HG03097 (cell line): Measurements from ENCODE around the gene RAB4B.
"Not testable (repeated sequence)": the region's sequence is repeated elsewhere in the genome, so short reads cannot be mapped to it uniquely, and the experiment has no call there.

Source experiments
- ATAC-seq: cut with Tn5 transposase; IDR thresholded peaks from one replicate; pipeline ENCODE4 v1.9.1; 2021; ENCODE audit not compliant: unreplicated experiment, low FRiP score

The RAB4B gene

DNA sequence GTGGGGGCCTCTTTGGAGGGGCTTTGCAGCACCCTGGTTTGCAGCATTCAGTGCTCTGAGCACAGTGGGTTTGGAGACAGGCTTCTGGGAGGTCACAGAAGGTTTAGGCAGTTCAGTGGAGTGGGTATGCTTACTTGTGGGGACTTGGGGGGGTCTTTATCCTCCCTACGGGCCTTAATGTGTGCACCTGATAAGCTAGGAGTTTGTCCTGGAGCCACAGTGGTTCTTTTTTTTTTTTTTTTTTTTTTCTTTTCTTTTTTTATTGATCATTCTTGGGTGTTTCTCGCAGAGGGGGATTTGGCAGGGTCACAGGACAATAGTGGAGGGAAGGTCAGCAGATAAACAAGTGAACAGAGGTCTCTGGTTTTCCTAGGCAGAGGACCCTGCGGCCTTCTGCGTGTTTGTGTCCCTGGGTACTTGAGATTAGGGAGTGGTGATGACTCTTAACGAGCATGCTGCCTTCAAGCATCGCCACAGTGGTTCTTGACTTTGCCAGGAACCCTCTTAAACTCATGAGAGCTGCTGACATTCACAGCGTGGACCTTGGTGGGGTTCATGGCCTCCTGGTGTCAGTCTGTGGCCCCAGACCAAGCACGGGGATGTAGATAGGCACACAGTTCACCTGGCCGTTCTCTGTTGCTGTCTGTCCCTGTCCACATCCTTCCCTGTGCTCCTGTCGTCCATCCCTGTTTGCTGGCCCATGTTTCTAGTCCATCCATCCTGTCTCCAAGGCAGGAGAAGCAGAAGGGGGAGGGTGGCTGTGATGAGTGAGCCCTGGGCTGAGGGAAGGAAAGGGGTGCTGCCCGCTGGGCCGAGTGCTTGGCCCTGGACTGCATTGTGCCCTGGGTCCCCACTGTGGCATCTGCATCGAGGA lies 23.6 kb downstream of the RAB4B start:
- ATAC-seq, result no peak

DNA sequence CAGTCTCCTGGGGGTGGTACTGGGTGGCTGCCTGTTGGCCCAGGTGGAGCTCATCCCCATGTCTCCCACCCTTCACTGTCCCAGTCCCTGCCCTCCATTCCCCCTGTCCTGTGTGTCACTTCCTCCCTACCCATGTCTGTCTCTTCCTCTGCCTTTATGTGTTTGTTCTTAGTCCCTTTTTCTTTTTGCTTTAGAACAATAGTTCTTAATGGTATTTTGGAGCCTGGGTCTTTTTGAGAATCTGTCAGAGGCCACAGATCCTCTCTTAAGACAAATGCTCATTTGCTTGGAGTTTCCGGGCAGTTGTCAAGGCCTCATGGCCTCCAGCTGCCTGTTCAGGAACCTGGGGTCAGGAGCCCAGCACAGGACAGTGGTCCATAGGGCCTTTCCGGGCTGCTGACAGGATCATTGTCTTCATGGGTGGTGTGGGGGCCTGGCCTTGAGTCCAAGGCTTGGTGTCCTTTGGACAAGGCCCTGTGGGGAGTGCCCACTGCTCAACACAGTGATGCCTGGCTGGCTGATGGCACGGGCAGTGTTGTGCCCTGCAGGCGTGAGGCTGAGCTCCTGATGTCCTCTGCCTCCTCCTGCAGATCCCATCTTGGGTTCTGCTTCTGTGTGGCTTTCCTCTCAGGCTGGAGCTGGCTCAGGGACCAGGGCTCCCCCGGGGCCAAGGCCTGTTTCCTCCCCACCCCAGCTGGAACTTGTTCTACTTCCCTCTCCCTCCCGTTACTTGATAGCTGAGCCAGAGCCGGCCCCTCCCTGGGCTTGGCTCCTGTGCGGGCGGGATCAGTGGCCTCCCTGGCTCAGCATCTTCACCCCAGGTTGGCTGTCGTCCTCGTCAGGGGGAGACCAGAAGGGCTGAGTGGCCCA lies 24.5 kb downstream of the RAB4B start:
- ATAC-seq, result no peak

DNA sequence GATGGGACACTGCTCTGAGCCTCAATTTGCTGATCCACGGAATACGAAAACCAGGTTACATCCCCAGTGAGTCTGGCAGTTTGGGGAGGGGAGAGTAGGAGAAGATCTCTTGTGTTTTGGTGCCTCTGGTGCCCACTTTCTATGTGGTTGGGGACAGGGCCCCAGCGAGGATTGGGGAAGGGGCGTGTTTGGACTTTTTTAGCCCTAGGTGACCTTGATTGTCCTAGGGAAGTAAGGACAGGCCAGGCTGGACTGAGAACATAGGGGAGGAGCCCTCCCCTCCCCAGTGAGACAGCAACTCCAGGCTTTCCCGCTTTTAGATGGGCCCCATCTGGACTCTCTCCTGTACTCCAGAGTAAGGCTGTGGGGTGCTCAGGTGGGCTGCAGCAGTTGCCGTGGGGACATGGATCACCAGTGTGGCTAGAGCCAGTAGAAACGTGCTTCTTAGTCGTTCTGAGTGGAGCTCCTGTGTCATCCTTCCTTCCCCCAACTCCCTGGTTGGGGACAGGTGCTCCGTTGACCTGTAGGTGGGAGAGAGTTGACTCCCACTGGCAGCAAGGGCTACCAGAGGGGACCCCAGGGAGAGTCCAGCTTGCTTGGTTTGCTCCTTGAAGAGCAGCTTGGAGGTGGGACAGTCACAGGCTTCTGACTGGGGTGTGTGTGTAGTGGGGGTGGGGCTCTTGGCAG lies 25.3 kb downstream of the RAB4B start:
- no peak for ATAC-seq

DNA sequence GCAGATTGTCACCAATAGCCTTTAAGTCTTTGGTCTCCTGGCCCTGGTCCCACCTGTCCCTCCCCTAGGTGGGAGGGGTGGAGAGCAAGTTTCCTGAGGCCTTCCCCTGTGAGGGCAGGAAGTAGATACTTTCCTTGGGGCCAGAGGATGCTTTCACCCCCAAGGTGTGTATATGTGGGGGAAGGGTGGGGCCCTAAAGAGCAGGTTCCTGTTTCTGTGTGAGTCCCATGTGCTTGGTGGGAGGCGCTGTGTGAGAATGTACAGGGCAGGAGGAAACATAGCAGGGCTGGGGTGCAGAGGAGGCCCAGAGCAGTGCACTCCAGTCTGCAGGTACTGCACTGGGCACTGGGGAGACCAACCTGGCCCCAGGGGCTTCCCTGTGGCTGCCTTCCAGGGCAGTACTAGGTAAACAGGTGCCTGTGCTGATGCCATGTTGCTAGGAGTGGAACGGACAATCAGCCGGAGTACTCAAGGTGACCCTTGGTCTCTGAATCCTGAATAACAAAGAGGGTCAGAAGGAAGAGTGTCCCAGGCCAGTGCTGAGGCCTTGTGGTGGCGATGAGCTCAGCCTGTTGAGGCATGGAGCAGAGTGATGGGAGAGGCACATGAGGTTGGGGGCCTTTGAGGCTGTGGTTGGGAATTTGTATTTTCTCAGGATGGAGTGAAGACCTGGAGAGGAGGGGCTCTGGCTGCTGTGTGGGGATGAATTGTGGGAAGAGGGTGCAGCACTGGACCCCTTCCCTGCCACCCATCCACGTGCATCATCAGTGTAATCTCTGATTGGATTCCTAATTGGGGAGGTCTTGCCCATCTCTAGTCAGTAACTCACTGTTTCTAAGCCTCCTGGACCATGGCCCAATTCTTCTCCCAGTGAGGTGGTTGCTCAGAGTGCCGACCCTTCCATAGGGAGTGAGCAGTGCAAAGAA lies 26.1 kb downstream of the RAB4B start:
- no peak for ATAC-seq

DNA sequence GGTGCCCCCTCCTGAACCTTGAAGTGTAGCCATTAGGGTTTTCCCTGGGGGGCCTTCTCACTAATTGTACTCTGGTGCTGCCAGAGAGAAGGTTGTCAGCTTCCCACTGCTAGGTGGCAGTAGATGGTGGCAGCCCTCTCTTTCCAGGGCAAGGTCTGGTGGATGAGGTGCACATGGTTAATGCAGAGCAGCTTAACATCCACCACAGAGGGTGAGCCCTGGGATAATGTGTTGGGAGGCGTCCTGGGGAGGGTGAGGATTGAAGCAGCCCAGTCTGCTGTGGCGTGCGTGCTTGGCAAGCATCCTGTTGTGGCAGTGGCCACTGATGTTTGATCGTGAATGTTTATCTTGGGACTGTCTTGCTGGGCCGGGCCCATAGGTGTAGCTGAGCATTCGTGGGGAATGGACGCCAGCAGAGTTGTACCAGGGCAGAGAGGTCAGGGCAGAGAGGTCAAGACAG lies 26.8 kb downstream of the RAB4B start:
- ATAC-seq, result no peak

DNA sequence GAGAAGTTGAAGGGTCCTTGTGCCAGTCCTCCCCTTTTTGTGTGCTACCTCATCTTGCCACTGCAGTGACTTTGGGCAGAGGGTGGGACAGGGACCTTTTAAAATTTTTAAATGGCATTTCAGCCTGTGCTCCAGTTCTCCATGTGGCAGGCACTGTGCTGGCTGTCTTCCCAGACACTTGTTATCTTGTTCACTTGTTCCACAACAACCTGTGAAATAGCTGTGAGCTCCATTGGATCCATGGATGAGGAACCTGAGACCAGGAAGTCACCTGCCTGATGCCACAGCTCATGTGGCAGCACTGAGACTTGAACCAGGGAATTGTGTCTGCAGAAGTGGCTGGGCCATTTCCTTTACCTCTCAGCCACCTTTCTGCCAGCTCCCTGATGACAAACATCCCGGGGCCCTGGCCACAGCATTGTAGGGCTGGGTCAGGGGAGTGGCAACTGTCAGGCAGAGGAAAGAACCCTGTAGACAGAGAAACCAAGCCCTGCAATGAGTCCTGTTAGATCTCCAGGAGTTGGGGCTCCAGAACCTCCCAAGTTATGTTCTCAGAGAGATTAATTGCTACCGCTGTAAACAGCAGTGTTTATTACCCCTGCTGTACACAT lies 27.3 kb downstream of the RAB4B start:
- ATAC-seq, result no peak

DNA sequence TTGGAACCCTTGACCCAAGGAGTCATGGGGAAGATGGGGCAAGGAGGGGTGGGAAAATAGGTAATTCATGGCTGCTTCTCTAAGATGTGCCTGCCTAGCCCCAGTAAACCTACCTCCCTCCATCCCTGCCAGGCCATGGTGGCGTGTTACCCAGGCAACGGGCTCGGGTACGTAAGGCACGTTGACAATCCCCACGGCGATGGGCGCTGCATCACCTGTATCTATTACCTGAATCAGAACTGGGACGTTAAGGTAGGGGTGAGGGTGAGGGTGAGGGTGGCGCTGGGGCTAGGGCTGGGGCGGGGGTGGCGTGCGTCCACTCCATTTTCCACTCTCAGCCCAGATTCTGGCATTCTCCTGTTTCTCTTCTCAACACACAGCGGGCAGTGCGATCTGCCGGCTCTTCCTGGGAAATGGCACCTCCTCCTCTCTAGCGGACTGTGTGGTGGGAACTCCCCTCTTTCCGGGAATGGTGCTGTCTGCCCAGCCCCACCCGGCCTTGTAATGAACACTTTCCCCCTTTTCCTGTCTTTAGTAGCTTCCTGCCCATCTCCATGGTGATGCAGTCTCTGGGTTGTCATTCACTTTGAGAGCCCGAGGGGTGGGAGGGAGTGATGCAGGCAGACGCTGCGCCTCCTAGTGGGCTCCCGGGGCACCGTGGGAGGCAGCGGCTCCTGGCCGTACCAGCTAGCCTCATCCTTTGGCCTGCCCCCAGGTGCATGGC lies 28.5 kb downstream of the RAB4B start:
- ATAC-seq, result no peak

DNA sequence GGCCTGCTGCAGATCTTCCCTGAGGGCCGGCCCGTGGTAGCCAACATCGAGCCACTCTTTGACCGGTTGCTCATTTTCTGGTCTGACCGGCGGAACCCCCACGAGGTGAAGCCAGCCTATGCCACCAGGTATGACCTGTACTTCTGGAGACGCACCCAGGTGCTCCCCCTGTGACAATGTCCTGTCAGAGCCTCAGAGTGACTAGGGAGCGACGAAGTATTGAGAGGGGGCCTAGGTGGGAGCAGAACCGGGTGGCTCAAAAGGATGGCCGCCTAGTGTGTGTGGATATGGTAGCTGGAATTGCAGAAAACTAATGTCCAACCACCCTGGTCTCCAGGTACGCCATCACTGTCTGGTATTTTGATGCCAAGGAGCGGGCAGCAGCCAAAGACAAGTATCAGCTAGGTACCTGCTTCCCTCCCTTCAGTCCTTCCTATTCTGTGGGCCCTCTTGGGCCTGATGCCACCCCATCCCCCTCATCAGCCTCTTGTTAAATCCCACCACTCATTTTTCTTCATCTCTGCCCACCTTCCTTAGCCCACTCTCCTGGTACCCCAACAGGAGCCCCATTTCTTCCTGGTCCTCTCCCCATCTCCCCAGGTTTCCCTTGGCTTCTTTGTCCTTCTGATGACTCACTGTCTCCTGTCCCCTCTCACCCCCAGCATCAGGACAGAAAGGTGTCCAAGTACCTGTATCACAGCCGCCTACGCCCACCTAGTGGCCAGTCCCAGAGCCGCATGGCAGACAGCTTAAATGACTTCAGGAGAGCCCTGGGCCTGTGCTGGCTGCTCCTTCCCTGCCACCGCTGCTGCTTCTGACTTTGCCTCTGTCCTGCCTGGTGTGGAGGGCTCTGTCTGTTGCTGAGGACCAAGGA lies 29.3 kb downstream of the RAB4B start:
- no peak for ATAC-seq

DNA sequence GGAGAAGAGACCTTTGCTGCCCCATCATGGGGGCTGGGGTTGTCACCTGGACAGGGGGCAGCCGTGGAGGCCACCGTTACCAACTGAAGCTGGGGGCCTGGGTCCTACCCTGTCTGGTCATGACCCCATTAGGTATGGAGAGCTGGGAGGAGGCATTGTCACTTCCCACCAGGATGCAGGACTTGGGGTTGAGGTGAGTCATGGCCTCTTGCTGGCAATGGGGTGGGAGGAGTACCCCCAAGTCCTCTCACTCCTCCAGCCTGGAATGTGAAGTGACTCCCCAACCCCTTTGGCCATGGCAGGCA lies 29.9 kb downstream of the RAB4B start:
- ATAC-seq, result no peak

DNA sequence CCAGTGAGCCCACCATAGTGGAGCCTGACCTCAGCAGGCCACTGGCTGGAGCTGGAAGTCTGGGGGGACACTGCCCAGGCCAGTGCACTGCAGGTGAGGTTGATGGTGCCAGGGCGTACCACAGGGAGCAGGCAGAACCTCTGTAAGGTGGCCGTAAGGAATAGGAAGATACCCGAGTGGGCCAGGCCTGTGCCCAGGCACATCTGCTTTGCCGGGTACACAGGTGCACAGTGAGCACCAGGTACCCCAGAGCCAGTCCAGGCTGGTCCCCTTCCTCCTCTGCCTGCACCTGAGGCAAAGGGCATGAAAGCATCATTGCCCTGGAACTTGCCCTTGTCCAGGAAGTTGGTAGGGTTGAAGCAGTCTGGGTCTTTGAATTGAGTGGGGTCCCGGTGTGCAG lies 30.4 kb downstream of the RAB4B start:
- ATAC-seq, result no peak

DNA sequence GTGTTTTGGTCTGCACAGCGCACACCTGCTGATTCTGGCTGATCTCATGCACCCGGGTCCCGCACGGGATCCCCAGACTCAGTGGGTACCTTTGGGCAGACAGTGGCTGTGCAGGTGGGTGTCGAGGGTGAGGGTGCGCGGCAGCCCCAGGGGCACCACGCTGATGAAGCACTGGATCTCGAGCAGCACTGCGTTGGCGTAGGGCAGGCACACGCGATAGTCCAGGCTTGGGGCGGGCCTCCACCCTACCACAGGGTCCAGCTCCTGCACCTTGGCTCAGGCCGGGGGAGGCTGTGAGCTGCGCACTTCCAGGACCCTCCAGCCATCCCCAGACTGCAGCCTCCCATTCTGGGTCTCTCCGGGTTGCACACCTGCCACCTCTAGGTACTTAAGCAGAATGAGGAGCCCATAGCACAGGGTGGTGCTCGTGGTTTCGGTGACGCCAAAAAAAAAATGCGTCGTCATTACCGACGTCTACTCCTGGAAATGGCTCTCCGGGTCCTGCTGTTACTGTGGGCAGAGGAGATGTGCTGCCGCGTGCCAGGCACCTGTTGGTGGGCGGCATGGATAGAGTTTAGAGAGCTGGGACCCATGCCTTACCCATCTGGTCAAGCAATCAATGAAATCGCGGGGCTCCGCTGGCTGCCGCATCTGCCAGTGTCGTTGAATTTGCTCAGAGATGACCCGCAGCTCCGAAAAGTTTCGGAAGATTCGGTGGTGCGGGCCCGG lies 31.5 kb downstream of the RAB4B start:
- no peak for ATAC-seq

DNA sequence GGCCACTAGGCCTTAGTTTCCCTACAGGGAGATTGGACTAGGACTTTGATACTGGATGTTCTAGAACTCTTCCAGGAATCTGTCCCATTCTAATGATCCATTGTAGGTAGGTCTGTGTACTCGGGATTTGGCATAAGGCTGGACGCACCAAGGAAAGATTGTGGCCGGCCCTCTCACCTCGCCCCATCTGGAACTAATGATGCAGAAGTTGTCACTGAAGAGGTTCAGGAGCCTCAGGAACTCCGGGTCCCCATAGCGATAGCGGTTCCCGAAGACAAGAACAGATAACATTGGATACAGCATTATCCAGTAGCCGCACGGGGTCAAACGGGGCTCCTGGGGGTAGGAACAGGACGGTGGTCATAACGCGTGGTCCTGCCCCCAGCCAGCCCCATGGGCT lies 32.1 kb downstream of the RAB4B start:
- no peak for ATAC-seq

DNA sequence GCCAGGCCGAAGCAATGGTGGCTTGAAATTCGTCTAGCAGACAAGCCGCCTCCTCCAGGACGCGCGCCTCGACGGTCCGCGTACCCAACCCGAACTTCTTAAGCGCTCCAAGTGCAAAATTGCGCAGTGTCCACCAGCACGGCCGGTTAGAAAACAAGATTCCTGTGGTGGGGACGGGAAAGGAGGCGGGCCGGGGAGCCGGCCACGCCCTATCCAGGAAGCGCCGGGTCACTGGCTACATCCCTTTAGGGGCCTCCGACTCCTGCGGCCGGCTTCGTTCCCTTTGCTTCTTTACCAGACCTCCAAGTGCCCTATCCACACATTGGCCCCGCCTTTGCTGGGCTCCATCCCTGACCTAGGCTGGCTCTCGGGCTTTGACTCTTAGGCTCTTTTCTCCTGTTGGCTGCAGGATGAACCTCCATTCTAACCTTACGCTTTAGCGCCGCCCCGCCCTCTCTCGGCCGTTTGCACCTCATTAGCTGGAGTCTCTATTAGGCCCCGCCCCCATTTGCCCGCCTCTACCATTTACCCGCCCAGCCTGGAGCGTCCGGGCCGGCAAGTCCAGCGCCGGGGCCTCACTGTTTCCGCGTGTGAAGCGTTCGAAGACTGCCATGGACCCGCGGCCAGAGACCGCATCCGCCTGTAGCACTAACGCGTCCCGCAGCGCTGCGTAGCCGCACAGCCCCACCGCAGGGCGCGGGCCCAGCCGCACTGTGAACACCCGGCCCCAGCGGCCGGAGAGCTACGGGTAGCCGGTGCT lies 32.8 kb downstream of the RAB4B start:
- ATAC-seq, result peak; percentile 47

DNA sequence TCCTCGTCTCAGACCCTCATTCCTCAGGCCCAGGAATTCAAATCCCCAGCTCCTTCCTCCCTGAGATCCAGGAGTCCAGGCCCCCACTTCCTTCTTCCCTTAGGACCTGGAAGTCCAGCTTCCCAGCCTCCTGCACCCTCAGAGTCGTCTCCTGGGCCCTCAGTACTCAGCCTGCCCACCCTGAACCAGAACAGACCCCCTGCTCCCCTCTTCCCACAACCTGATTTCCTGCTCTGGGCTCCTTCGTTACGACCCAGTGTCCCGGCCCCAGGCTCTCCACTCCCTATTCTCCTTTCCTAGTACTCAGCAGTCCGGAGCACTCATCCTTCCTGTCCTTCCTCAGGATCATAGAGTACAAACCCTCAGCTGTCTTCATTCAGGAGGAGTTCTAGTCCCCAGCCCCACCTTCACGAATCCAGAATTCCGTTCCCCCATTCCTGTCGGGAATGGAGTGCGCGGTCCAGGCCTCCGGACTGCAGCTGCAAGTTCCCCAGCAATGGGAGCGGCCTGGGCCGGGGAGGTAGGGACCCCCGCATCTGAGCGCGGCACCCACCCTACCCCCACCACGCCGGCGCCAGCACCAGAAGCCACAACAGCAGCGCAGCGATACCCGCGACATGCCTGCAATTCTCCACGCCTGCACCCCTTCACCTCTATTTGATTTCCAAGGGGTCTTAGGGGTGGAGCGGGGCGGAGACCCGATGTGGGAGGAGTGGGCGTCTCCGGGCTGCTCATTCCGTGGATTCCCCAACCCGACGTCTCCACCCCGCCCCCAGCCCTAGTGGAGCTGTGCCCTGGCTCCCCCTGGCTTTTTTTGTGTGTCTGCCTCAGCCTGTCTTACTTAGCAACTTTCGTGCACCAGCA lies 33.7 kb downstream of the RAB4B start:
- ATAC-seq, result no peak

DNA sequence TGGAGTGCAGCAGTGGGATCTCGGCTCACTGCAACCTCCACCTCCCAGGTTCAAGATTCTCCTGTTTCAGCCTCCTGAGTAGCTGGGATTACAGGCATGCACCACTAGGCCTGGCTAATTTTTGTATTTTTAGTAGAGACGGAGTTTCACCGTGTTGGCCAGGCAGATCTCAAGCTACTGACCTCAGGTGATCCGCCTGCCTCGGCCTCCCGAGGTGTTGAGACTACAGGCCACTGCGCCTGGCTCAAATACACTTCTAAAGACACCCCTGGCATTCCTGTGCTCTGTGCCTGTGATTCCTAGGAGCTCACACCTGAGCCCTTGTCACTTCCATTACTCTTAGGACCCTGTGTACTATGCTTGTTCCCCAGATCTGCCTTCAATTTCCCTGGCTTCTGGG lies 34.5 kb downstream of the RAB4B start:
- not testable (repeated sequence) for ATAC-seq

DNA sequence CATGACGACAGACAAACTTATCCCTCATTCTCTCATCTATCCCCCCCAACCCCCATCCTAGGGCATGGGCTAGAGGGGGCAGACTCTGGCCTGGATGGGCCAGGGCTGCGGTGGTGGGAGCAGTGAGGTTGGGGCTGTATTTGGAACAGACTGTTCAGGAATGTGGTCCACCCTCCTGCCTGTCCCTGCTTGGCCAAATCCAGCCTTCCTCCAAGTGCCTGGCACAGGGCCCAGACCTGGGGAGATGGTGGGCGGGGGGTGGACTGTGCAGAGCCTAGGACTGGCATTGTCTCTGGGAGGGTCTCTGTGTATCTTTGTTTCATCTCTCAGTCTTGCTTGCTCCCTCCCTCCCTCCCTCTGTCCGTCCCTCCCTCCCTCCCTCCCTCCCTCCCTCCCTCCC lies 35.1 kb downstream of the RAB4B start:
- no peak for ATAC-seq
